Endothelial cell of umbilical vein (primary cell): ENCODE data around the gene CUL9. TPM values are rescaled to one million over a fixed set of nuclear protein-coding genes. Genes with fewer than 3 reads are reported as not detected.

Source experiments
- BruUV-seq: library from RNA; stranded (reverse); fragments of 400-500 nt; replicated peaks from 2 replicates; lab custom pipeline; 2021; lab: Mats Ljungman, UMichigan
- CTCF ChIA-PET: fragments of 300-600, 350-600 bp; sonication (Branson Sonifier 250); formaldehyde crosslinking; loops from one replicate; lab custom pipeline; 2021; ENCODE audit warnings: antibody characterized with exemption, inconsistent platforms; lab: Charles Lee
- POLR2A ChIA-PET: fragments of 300-600, 350-600 bp; sonication (Branson Sonifier 250); formaldehyde crosslinking; loops from one replicate; lab custom pipeline; 2021; ENCODE audit warnings: antibody characterized with exemption, inconsistent platforms; lab: Charles Lee
- DNase-seq: peaks from one replicate; pipeline ENCODE4 v3.0.0-alpha.2; 2011; ENCODE audit warnings: low read depth, low spot score
- FAIRE-seq: peaks from 2 replicates; lab custom pipeline; 2011; peaks lifted over from hg19 to GRCh38; lab: Jason Lieb, UNC
- H2AFZ ChIP-seq: 2 replicates; pipeline ENCODE4 v1.6.0; 2012; ENCODE audit warnings: low read depth, low read length, control low read depth, inconsistent platforms
- H3K27ac ChIP-seq: 2 replicates; pipeline ENCODE4 v1.5.1; 2011; ENCODE audit warnings: low read depth, mild to moderate bottlenecking, control low read depth, low read length, moderate library complexity; ENCODE audit not compliant: insufficient read depth
- H3K27me3 ChIP-seq, 2 experiments: 2 replicates each; pipeline versions ENCODE4 v1.6.0 to v1.6.1; 2011; ENCODE audit warnings: low read length in 2 of 2, mixed read lengths in 1 of 2; ENCODE audit not compliant: control insufficient read depth in 2 of 2, insufficient read depth in 2 of 2
- H3K36me3 ChIP-seq, 2 experiments: 2 replicates in 1 of 2; 3 replicates in 1 of 2; pipeline ENCODE4 v1.5.1; 2011; ENCODE audit warnings: low read length in 2 of 2, mild to moderate bottlenecking in 1 of 2, moderate library complexity in 1 of 2; ENCODE audit not compliant: control insufficient read depth in 2 of 2, insufficient read depth in 2 of 2; ENCODE audit errors: extremely low read depth in 1 of 2
- H3K4me1 ChIP-seq: 3 replicates; pipeline ENCODE4 v1.5.1; 2011; ENCODE audit warnings: mild to moderate bottlenecking, low read length; ENCODE audit not compliant: control insufficient read depth, insufficient read depth; ENCODE audit errors: extremely low read depth
- H3K4me2 ChIP-seq: 2 replicates; pipeline ENCODE4 v1.6.1; 2011; ENCODE audit warnings: low read length, control low read depth, mixed read lengths; ENCODE audit not compliant: insufficient read depth
- H3K4me3 ChIP-seq, 3 experiments: fragments of 200-600 bp in 1 of 3; sonication (generic), shearing (Covaris generic) in 1 of 3; replicated peaks in 1 of 3; 2 replicates each; pipeline ENCODE4 v1.5.1; 2011 to 2016; ENCODE audit warnings: control low read depth in 3 of 3, low read length in 3 of 3, mild to moderate bottlenecking in 2 of 3, inconsistent platforms in 1 of 3, low read depth in 1 of 3, moderate library complexity in 1 of 3; ENCODE audit not compliant: insufficient read depth in 1 of 3
- H3K79me2 ChIP-seq: 2 replicates; pipeline ENCODE4 v1.6.0; 2012; ENCODE audit warnings: low read length, inconsistent platforms; ENCODE audit not compliant: control insufficient read depth, insufficient read depth
- H3K9ac ChIP-seq: replicated peaks from 2 replicates; pipeline ENCODE3; 2011; ENCODE audit warnings: low read length, control low read depth; ENCODE audit not compliant: insufficient read depth; ENCODE audit errors: extremely low read depth
- H3K9me1 ChIP-seq: replicated peaks from 3 replicates; pipeline ENCODE4 v1.6.0; 2011; ENCODE audit warnings: mild to moderate bottlenecking, low read length; ENCODE audit not compliant: control insufficient read depth, insufficient read depth; ENCODE audit errors: extremely low read depth
- H3K9me3 ChIP-seq: replicated peaks from 2 replicates; pipeline ENCODE4 v1.5.1; 2012; ENCODE audit warnings: low read length, inconsistent platforms; ENCODE audit not compliant: control insufficient read depth, insufficient read depth
- H4K20me1 ChIP-seq: replicated peaks from 2 replicates; pipeline ENCODE3; 2011; ENCODE audit warnings: mild to moderate bottlenecking, low read length; ENCODE audit not compliant: control insufficient read depth, insufficient read depth; ENCODE audit errors: extremely low read depth
- EZH2 ChIP-seq: IDR thresholded peaks from 2 replicates; pipeline ENCODE4 v1.6.1; 2012; ENCODE audit warnings: borderline replicate concordance, low read depth, mild to moderate bottlenecking, moderate library complexity, low read length, inconsistent platforms; ENCODE audit not compliant: severe bottlenecking
- FOS ChIP-seq: IDR thresholded peaks from 2 replicates; pipeline ENCODE4 v1.6.1; 2011; ENCODE audit warnings: mild to moderate bottlenecking, low read length, moderate library complexity, borderline replicate concordance; ENCODE audit not compliant: insufficient read depth
- GATA2 ChIP-seq: IDR thresholded peaks from 2 replicates; pipeline ENCODE4 v1.7.0; 2011; ENCODE audit warnings: low read depth, mild to moderate bottlenecking, moderate library complexity, mixed read lengths, low read length; ENCODE audit not compliant: insufficient read length, insufficient read depth
- JUN ChIP-seq: IDR thresholded peaks from 2 replicates; pipeline ENCODE4 v1.6.1; 2011; ENCODE audit warnings: borderline replicate concordance, low read depth; ENCODE audit not compliant: insufficient read length, insufficient read depth
- MYC ChIP-seq: IDR thresholded peaks from one replicate; pipeline ENCODE4 v1.6.1; 2011; ENCODE audit warnings: mild to moderate bottlenecking, low read depth, low read length
- POLR2A ChIP-seq: IDR thresholded peaks from 2 replicates; pipeline ENCODE4 v1.6.1; 2012; ENCODE audit warnings: low read depth, mild to moderate bottlenecking, control low read depth, low read length
- POLR2AphosphoS5 ChIP-seq: IDR thresholded peaks from 2 replicates; pipeline ENCODE4 v1.6.1; 2012; ENCODE audit warnings: low read depth, mild to moderate bottlenecking, control low read depth, low read length, moderate library complexity; ENCODE audit not compliant: insufficient read depth
- dilution Hi-C: fragments of 300-500 bp; cut with MboI; formaldehyde crosslinking; loops from one replicate; pipeline ENCODE4 v1.15.0; 2019; ENCODE audit warnings: low sequenced_read_pairs; ENCODE audit not compliant: extremely low pct_ligation_motif_present
- intact Hi-C: fragments of 100-400 bp; cut with micrococcal nuclease; formaldehyde crosslinking; loops from one replicate; pipeline ENCODE4 v1.10.0; 2022
- polyA plus RNA-seq, 4 experiments: library from polyadenylated mRNA; depleted of rRNA in 3 of 4; stranded (reverse) in 3 of 4; unstranded in 1 of 4; fragments of >200 nt; gene quantifications; 2 replicates each; pipeline versions ENCODE4 v1.2.1 to v1.2.3, GENCODE V29; 2011 to 2012; ENCODE audit warnings: missing spikeins in 1 of 4
- total RNA-seq: library from RNA; stranded (reverse); gene quantifications from 2 replicates; pipeline ENCODE4 v1.2.3, GENCODE V29; 2021
- TF ChIP-seq, protein P1 (sequence below), 2 donors: IDR thresholded peaks; 1 replicate in 1 of 2; 2 replicates in 1 of 2; pipeline ENCODE4 v1.5.1; 2011; ENCODE audit warnings: low read length in 2 of 2, mild to moderate bottlenecking in 2 of 2, moderate library complexity in 2 of 2, control low read depth in 1 of 2, inconsistent platforms in 1 of 2, low read depth in 1 of 2; ENCODE audit not compliant: insufficient read depth in 1 of 2; ENCODE audit errors: extremely low read depth in 1 of 2
- TF ChIP-seq, protein P2 (sequence below): IDR thresholded peaks from 2 replicates; pipeline ENCODE4 v1.6.1; 2011; ENCODE audit not compliant: insufficient read depth, insufficient read length

The CUL9 gene
- total and polyA plus RNA-seq, 2 donors (not counting 3 experiments of a cell fraction or from before 2014, with no cell fraction given): 38.7 to 46.0 TPM

DNA sequence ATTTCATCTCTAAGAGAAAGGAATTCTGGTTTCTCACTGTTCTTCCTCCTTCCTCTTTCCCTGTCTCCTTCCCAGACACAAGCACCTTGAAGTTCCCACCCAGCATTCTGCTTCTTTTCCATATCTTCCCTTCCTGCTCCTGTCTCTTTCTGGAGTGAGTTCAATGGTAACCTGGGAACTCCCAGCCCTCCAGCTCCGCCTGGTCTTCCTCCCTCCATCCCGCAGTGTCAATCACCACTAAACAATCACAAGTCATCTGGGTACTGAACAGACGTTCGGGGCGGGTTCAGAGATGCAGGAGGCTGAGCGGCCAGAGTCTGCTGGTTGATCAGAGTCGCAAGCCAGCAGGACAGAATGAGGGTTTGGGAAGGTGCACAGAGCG, 69.0 kb downstream of the CUL9 start:
- CTCF ChIA-PET: interaction anchor here (1.3 to 1.8 kb wide), 2 partner anchors 12 to 22 kb away, joined by 4 to 5 read pairs; partner anchors contain the start of gene DNPH1

DNA sequence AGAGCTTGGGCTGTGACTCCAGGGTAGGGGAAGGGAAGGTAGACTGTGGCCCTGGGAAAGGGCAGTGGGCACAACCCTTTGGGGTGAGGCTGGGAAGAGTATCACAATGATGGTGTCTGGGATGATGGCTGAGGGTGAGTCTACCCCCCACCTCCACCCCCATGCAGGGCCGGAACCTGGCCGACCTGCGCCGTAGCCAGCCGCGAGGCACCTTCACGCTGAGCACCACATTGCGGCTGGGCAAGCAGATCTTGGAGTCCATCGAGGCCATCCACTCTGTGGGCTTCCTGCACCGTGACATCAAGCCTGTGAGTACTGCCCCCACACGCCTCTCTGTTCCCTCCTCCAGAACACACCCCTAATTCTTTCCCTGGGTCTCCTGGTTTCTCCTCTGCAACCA, 71.4 kb downstream of the CUL9 start:
- no peaks in the 10 kb centered on the region for H3K4me1 ChIP-seq
- TF ChIP-seq FOS: no peak
- TF ChIP-seq POLR2AphosphoS5: no peak
- TF ChIP-seq, protein P1, sequence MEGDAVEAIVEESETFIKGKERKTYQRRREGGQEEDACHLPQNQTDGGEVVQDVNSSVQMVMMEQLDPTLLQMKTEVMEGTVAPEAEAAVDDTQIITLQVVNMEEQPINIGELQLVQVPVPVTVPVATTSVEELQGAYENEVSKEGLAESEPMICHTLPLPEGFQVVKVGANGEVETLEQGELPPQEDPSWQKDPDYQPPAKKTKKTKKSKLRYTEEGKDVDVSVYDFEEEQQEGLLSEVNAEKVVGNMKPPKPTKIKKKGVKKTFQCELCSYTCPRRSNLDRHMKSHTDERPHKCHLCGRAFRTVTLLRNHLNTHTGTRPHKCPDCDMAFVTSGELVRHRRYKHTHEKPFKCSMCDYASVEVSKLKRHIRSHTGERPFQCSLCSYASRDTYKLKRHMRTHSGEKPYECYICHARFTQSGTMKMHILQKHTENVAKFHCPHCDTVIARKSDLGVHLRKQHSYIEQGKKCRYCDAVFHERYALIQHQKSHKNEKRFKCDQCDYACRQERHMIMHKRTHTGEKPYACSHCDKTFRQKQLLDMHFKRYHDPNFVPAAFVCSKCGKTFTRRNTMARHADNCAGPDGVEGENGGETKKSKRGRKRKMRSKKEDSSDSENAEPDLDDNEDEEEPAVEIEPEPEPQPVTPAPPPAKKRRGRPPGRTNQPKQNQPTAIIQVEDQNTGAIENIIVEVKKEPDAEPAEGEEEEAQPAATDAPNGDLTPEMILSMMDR (IDR thresholded peaks at IDR 0.05; ENCODE audit: extremely low read depth in 1 of 2, insufficient read depth in 1 of 2, low read depth in 1 of 2, low read length in 2 of 2): no peak
- TF ChIP-seq EZH2: no peak
- TF ChIP-seq, protein P2, sequence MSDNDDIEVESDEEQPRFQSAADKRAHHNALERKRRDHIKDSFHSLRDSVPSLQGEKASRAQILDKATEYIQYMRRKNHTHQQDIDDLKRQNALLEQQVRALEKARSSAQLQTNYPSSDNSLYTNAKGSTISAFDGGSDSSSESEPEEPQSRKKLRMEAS: no peak
- no peak for TF ChIP-seq POLR2A
- no peak for TF ChIP-seq MYC
- no peak for TF ChIP-seq JUN
- TF ChIP-seq GATA2: no peak
- no peak overlapping the region for H3K9ac ChIP-seq
- FAIRE-seq: no peak
- peaks cover 10 to 17% of the 10 kb centered on the region in 2 experiments for H3K27me3 ChIP-seq
- H3K4me2 ChIP-seq: no peak overlapping the region
- no peaks in the 10 kb centered on the region for H4K20me1 ChIP-seq
- CTCF ChIA-PET: interaction anchor here (1.0 to 2.2 kb wide), 3 partner anchors 10 to 24 kb away, joined by 3 to 13 read pairs (median 4); partner anchors contain the start of gene DNPH1
- H3K27ac ChIP-seq: no peak overlapping the region
- dilution Hi-C loops (no loop called here), intact Hi-C loops (no loop called here)
- no peaks in the 10 kb centered on the region for H3K9me3 ChIP-seq
- POLR2A ChIA-PET: no interaction called here
- no TSS peak for BruUV-seq
- H3K4me3 ChIP-seq: no peak overlapping the region
- H3K79me2 ChIP-seq: no peaks in the 10 kb centered on the region
- no peaks in the 10 kb centered on the region for H3K9me1 ChIP-seq
- H3K36me3 ChIP-seq: no peaks in the 10 kb centered on the region
- no peak for DNase-seq
- H2AFZ ChIP-seq: no peak overlapping the region

More for the DNA sequence above, 69.0 kb downstream of the CUL9 start:
- intact Hi-C loops (no loop called here), dilution Hi-C loops (no loop called here)
- no peak overlapping the region for H3K4me3 ChIP-seq
- BruUV-seq: no TSS peak
- H3K9ac ChIP-seq: no peak overlapping the region
- POLR2A ChIA-PET: no interaction called here
- H3K4me2 ChIP-seq: no peak overlapping the region
- no peaks in the 10 kb centered on the region for H4K20me1 ChIP-seq
- peaks cover 10 to 18% of the 10 kb centered on the region in 2 experiments for H3K27me3 ChIP-seq
- FAIRE-seq (no peak), DNase-seq (no peak)
- TF ChIP-seq, protein P2: no peak
- TF ChIP-seq EZH2 (no peak), MYC (no peak)
- no peaks in the 10 kb centered on the region for H3K9me1 ChIP-seq
- H3K79me2 ChIP-seq: no peaks in the 10 kb centered on the region
- H3K27ac ChIP-seq: no peak overlapping the region
- peaks cover 4% of the 10 kb centered on the region for H3K4me1 ChIP-seq
- H2AFZ ChIP-seq: no peak overlapping the region
- H3K36me3 ChIP-seq: no peaks in the 10 kb centered on the region
- H3K9me3 ChIP-seq: no peaks in the 10 kb centered on the region
